Measurements from ENCODE around the gene MATCAP1.

The MATCAP1 gene

DNA sequence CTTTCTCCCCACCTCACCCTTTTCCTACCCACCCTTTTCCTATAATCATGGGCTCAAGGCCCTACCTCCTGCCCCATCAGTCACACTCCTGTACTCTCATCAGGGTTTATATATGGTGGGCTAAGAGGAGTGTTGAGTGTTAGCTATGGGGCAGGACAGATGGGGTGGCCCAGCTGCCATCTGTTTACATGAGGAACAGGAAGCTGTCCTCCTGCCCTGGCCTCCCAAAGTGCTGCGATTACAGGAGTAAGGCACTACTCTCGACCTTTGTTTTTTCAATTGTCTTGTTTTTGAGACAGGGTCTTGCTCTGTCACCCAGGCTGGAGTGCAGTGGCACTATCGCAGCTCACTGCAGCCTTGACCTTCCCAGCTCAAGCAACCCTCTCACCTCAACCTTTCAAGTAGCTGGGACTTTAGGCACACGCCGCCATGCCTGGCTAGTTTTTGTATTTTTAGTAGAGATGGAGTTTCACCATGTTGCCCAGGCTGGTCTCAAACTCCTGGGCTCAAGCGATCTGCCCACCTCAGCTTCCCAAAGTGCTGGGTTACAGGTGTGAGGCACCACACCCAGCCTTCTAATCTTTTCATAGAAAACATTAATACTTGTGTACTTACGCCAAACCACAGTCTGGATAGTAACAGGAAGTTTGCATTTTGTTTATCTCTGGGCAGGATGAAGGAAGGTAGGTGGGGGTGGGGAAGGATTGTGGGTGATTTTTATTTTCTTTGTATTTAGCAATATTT, 25.7 kb downstream of the MATCAP1 start:
- DNase-seq (ENCODE audit: low read depth in 2 of 2): no peak

DNA sequence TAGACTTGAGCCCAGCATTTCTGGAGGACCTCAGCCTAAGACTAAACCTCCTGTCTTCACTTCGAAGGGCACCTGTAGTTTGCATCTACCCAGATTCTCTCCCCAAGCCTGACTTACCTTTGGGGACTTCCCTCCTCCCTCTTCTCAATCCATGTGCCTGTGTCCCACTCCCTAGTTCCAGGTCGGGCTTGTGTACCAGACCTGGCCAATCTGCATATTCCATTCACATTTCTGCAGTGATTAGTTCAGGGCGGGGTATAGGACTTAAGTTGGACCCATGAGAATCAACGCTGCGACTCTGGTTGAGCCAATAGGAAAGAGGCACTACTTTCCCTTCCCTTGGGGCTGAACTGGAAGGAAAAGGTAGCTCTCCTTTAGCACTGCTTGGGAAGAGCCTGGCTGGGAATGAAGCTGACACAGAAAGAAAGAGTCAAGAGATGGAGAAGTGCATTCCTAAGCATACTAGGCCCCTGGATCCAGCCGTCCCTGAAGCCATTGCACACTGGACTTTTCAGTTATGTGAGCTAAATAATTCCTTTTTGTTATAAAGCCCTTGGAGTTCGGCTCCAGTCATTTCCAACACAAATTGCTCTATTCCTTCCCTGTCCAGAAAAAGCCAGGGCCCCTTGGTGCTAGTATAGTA, 26.5 kb downstream of the MATCAP1 start:
- no peak for DNase-seq (ENCODE audit: low read depth in 2 of 2)

DNA sequence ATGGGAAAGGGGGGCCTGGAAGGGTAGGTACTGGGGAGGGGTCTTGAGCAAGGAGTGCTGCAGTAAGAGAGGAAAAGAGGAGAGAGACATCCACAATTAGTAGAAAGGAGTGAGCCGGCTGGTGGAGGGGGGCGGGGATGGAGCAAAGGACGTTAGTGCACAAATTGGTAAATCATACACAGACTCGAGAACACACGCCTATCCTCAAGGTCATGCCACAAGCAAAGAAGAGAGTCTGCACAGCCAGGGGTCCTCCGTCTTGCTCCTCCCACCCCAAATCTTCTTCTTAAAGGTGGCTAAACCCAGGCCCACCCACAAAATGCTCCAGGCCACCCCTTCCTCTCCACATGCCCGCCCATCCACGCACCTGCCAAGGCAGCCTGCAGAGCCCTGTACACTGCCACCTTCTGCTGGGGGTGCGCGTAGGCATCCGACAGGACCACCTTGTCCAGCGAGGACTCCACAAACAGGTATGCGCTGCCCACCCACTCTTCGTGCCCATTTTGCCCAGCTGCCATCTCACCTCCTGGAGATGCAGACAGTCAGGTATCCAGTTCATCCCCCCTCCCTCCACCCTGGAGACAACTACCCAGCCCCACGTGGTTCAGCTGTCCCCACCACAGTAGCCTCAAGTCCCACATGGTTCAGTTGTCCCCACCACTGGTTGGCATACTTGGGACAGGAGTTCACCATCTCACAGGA, 27.5 kb downstream of the MATCAP1 start:
- DNase-seq (ENCODE audit: low read depth in 2 of 2): no peak

- DNase-seq (ENCODE audit: low read depth in 2 of 2): peak; percentile 54 to 68
These were observed 28.2 kb downstream of the MATCAP1 start for GRCh38 chr16:67155295-67156142.

GRCh38 chr16:67154578-67155294, 29.0 kb downstream of the MATCAP1 start:
- DNase-seq (ENCODE audit: low read depth in 2 of 2): no peak

DNA sequence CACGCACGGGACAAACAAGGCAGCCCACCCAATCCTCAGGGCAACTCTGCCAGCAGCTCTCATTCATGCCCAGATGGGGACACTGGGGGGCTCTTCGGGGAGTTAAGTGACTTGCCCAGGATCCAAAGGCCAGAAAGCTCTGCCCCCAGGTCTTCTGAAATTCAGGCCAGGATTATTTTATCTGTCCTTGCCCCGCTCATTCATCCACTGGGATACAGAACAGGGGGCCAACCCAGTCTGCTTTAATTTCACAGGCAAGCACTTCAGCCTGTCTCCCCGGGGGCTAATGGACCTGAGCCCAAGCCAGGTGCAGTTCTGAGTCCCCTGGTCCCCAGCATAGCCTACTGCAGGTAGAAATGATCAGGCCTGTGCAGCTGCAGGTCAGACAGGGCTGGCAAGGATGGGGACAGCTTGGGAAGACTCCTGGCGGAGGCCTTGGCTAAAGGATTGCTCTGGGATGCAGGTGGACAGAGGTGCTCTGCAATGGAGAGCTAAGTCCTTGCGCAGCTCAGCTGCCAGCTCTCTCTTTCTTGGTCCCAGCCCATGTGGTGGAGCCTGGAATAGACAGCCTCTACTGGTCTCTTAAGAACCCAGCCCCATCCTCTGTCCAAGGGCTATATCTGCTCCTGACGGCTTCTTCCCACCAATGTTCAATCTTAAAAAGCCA, 32.2 kb downstream of the MATCAP1 start:
- no peak for DNase-seq (ENCODE audit: low read depth in 2 of 2)

DNA sequence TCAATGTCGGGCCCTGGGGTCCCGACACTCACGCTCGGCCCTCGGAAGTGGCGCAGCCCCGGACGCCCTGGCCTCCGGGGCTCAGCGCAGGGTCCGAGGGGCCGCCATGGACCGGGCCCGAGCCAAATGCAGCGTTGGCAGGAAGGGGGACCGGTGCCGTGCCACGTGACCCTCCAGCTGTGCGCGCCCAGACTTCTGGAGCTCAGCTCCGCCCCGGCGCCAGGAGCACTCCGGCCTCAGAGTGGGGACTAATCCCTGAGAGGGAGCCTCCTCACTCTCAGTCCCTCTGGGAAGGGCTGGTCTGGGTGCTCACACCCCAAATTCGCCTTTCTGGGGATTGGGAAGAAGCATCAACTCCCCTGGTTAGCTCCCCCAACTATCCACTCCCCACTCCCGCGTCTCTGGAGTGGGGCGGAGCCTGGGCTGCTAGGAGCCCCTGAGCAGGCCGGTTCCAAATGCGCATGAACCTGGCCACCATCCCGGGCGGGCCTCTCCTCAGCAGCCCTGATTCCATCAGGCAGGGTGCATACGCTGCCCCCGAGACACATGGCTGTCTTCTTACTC, 32.8 kb downstream of the MATCAP1 start, which contains the start of gene B3GNT9:
TSS of gene B3GNT9 (minus strand) at position 166 of the 564 bp plus-strand sequence. CDS start 513 bp downstream, outside the sequence.
- DNase-seq (ENCODE audit: low read depth in 2 of 2): no peak

DNA sequence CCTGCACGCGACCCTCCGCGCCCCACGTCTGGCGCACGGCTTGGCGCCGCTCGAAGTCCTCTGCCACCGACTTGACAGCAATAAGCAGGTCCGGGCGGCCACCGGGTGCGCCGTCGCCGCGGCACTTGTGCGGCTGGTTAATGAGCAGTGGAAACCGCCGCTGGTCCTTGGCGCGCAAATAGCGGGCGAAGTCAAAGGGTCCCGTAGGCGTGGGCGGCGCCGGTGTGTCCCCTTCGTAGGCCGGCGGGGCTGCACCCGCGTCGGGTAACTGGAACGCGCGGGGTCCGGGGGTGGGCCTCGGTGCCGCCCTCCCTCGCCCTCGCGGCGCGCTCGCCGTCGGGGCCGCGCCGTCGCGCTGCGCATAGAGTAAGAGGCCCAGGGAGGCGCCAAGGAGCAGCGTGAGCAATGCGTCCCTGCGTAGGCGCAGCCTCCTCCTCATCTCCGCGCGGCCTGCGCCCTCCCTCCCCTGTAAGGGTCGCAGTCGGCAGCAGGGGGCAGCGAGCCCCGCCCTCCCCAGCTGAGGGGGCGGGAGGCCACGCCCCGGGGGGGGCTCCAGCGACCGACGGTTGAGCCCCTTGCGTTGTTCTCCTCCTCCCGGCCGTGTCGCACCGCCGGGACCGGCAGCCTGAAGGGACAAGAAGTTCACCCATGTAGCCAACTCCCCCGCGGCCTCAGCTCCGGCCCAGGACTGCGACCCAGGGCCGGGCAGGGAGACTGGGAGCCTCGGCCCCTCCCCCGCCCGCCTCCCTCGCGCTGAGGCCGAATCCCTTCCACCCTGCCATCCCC, 33.5 kb downstream of the MATCAP1 start:
- DNase-seq (ENCODE audit: low read depth in 2 of 2): no peak

- no peak for DNase-seq (ENCODE audit: low read depth in 2 of 2)
These were observed 34.3 kb downstream of the MATCAP1 start for GRCh38 chr16:67149276-67150046.

GRCh38 chr16:67148656-67149275, 35.0 kb downstream of the MATCAP1 start:
- no peak for DNase-seq (ENCODE audit: low read depth in 2 of 2)

GRCh38 chr16:67148221-67148620, 35.5 kb downstream of the MATCAP1 start:
- DNase-seq (ENCODE audit: low read depth in 2 of 2): no peak

DNA sequence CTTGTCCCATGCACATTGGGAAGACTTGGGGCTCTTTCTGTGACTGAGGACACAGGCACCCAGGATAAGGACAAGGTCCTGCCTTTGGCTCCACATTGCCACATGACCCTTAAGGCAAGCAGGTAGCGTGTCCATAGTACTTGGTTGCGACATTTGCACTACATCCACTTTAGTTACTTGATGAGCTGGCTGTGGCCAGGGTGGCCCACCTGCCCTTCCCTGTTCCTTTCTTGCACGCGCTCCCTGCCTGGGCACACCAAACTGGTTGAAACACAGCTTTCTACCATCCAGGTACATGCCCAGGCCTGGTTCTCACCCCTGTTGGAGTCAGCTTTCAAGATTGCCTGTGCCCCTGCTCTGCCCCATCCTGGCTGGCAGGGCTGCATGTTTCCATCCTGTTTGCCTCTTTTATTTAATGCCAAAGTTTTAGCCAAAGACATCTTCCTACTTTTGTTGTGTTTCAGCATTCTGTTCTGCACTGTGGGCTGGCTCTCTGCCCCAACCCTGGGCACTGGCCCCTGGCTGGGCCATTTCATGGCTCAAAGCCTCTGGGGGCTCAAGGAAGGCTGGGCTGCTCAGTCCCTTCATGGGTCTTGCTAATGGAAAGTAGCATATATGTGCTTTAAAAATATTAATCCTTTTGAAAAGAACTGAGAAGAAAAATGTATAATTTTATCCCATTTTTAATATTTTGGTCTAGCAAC, 36.2 kb downstream of the MATCAP1 start:
- DNase-seq (ENCODE audit: low read depth in 2 of 2): no peak

GRCh38 chr16:67146523-67147357, 37.0 kb downstream of the MATCAP1 start:
- no peak for DNase-seq (ENCODE audit: low read depth in 2 of 2)

DNA sequence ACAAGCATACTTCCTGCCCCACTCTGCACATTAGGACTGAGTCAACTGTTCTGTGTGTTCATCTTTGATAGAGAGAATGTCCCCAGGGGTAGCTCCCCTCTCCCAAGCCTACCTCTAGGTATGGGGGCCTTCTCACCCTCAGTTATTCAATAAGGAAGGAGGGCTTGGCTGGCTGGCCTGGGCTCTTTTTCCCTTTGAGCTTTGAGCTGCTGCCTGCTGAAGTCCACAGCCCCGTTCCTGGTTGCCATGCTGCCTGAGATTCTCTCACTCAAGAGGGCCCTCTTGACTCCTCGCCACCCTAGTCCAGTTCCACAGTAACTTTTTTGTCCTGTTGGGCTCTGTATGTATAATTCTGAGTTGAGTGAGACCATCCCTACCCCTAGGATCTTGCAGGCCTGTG, 38.0 kb downstream of the MATCAP1 start:
- no peak for DNase-seq (ENCODE audit: low read depth in 2 of 2)

DNA sequence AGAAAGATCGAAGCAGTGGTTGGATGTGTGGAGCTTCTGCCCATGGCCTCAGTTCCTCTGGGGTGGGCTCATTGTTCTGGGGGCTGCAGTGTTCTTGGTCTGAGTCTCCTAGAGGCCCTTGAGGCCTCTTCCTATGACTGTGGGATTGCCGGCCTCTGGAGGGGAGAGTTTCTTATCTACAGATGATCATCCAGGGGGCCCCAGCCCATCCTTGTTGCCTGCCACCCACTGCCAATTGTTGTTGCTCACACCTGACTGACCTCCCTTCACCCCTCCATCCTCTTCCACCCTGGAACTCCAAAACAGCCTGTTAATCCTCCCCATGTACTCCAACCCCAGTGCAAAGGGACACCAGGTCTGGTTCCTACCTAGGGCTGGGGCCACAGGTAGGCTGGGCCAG, 38.8 kb downstream of the MATCAP1 start:
- DNase-seq (ENCODE audit: low read depth in 2 of 2): no peak

- no peak for DNase-seq (ENCODE audit: low read depth in 2 of 2)
These were observed 41.4 kb downstream of the MATCAP1 start for GRCh38 chr16:67142342-67142741.

- DNase-seq (ENCODE audit: low read depth in 2 of 2): no peak
These were observed 42.4 kb downstream of the MATCAP1 start for GRCh38 chr16:67141391-67141790.

All from stimulated activated CD4-positive, alpha-beta T cell treated with anti-CD3 and anti-CD28 coated beads, Interleukin-1b, Interleukin-23, amount 100 ng/mL, for 1 hour (primary cell).